Esophagus muscularis mucosa (tissue), 4 donors: Measurements from ENCODE around the gene BRPF1.

Source experiments
- EP300 ChIP-seq: sonication (generic); formaldehyde crosslinking; IDR thresholded peaks from one replicate; pipeline ENCODE4 v1.6.1; 2017; ENCODE audit warnings: antibody characterized with exemption
- POLR2A ChIP-seq: fragments of 450-650 bp; IDR thresholded peaks from one replicate; pipeline ENCODE4 v1.6.1; 2017; ENCODE audit warnings: antibody characterized with exemption, moderate library complexity, mild to moderate bottlenecking, low read depth
- POLR2AphosphoS5 ChIP-seq, 2 donors: sonication (generic); formaldehyde crosslinking; IDR thresholded peaks; one replicate each; pipeline ENCODE4 v1.6.1; 2017; ENCODE audit warnings: antibody characterized with exemption in 2 of 2
- TF ChIP-seq, protein P1 (sequence below), 3 experiments: fragments of 200-600 bp in 2 of 3; fragments of 450-650 bp in 1 of 3; sonication (generic) in 2 of 3; IDR thresholded peaks; one replicate each; pipeline ENCODE4 v1.5.1; 2017 to 2019; ENCODE audit warnings: antibody characterized with exemption in 3 of 3, mild to moderate bottlenecking in 2 of 3, moderate library complexity in 1 of 3

DNA sequence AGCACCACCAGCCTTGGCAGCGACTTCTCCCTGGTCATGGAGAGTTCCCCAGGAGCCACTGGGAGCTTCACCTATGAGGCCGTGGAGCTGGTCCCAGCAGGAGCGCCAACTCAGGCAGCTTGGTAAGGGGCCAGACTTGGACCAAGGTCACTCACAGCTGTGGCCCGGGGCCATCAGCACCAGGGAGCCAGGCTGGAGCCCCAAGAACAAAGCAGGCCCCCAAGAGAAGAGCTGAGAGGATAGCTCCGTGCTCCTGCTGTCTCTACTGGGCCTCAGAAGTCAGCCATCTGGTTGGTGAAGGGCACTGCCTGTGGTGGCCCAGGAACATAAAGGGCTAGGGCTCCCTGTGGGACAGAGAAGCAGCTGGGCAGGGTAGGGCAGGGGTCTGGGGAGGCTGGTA is 42.6 kb upstream of the BRPF1 start:
- TF ChIP-seq POLR2AphosphoS5 (IDR thresholded peaks at IDR 0.05) (no peak), POLR2A (no peak), EP300 (no peak)
- TF ChIP-seq, protein P1, sequence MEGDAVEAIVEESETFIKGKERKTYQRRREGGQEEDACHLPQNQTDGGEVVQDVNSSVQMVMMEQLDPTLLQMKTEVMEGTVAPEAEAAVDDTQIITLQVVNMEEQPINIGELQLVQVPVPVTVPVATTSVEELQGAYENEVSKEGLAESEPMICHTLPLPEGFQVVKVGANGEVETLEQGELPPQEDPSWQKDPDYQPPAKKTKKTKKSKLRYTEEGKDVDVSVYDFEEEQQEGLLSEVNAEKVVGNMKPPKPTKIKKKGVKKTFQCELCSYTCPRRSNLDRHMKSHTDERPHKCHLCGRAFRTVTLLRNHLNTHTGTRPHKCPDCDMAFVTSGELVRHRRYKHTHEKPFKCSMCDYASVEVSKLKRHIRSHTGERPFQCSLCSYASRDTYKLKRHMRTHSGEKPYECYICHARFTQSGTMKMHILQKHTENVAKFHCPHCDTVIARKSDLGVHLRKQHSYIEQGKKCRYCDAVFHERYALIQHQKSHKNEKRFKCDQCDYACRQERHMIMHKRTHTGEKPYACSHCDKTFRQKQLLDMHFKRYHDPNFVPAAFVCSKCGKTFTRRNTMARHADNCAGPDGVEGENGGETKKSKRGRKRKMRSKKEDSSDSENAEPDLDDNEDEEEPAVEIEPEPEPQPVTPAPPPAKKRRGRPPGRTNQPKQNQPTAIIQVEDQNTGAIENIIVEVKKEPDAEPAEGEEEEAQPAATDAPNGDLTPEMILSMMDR (IDR thresholded peaks at IDR 0.05), result no peak
